GM19467 (cell line): Measurements from ENCODE around the gene GPATCH8.

Experiments
- ATAC-seq: cut with Tn5 transposase; IDR thresholded peaks from one replicate; pipeline ENCODE4 v1.9.1; 2021; ENCODE audit warnings: mild to moderate bottlenecking, moderate library complexity; ENCODE audit not compliant: unreplicated experiment

The GPATCH8 gene

GRCh38 chr17:44464037-44464436 is 39.2 kb downstream of the GPATCH8 start:
- ATAC-seq: no peak

GRCh38 chr17:44451832-44452231 is 51.4 kb downstream of the GPATCH8 start:
- no peak for ATAC-seq

- no peak for ATAC-seq
Observed at GRCh38 chr17:44451016-44451627, 52.1 kb downstream of the GPATCH8 start.

- ATAC-seq: no peak
Observed at GRCh38 chr17:44448412-44448811, 54.8 kb downstream of the GPATCH8 start.

GRCh38 chr17:44444735-44445105 is 58.5 kb downstream of the GPATCH8 start:
- no peak for ATAC-seq

- ATAC-seq: no peak
Observed at GRCh38 chr17:44442806-44443205, 60.4 kb downstream of the GPATCH8 start.

DNA sequence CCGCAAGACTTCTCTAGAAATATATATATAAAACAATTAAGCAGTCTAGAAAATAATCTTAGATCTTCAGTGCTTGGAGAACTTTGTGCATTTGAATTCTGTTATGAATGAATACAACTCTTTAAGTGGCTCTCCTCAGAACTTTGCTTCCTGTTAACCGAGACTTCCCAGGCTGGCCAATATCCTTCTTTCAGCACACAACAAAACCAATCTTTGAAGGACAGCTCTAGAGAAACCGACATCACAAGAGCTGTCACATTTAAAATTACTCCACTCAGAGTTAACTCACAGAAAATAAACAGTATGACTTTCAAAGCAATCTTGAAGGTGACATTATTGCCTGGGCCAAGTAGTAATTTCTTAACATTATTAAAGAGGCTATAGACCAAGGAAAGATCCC is 64.0 kb downstream of the GPATCH8 start:
- no peak for ATAC-seq

DNA sequence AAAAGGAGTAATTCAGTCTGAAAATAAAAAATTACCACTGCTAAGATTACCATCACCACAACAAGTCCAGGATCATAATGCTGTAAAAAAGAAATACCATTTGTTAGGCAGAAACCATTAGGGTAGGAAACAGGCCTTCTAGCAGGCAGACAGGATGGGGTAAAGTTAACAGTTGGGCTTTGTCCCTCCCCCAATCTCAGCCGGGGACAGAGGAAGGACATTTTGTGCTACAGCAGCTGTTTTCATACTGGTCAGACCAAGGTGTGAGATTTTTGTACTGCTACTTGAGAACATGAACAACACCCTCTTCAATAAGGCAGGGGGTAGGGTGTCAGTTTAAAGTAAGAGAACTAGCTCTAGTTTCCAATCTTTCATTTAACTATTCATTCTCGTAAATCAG is 64.6 kb downstream of the GPATCH8 start:
- ATAC-seq: no peak

DNA sequence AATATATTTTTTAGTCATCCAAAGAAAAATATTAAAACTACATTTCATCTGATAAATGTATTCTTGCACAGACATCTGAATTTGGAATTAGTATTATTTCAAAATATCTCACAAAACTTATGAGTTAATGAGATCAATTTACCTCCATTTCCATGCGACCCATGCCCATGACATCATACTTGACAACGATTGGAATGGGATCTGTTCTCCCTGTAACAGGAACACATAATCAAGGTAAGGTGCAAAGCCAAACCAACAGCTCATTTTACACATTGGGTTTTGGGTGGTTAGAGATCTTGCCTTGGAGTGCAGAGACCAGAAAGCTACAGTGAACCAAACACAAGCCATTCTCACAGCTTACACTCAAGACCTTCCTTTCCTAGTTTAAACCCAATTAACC is 66.9 kb downstream of the GPATCH8 start:
- no peak for ATAC-seq

DNA sequence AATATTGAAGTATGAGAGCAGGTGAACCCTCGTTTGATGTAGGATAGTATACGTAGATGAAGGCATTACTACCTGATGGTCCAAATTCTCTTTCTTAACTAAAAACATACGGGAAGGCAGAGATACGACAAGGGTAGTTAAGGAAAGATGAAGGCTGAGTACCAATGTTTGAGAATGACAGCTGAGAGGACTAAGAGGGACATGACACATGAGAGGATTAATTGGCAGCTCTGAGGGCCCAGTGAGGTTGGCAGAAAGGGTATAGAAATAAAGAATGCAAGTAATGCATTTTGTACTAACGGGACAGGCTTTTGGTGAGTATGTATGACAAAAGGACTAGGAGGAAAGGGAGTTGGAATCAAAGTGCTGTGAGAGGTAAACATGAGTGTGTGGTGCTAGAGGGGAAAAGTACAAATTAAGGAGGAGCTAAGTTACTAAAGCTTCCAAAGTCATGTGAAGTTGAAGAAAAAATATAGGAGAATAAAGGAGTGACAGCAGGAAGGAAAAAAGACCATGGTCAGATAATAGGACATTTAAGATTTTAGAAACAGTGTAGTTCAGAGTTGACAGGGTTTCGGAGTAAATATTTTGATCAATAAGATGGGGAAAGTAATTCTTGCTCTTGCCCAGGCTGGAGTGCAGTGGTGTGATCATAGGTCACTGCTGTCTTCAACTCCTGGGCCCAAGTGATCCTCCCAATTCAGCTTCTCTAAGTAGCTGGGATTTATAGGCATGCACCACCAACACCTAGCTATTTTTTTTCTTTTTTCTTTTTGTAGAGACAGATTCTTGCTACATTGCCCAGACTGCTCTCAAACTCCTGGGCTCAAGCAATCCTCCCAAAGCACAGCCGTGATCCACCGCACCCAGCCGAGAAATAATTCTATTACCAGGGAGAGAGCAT is 70.7 kb downstream of the GPATCH8 start:
- no peak for ATAC-seq

GRCh38 chr17:44424828-44425461 is 78.3 kb downstream of the GPATCH8 start:
- ATAC-seq: no peak

GRCh38 chr17:44417553-44417952 is 85.7 kb downstream of the GPATCH8 start:
- no peak for ATAC-seq

GRCh38 chr17:44416558-44417289 is 86.5 kb downstream of the GPATCH8 start:
- no peak for ATAC-seq

DNA sequence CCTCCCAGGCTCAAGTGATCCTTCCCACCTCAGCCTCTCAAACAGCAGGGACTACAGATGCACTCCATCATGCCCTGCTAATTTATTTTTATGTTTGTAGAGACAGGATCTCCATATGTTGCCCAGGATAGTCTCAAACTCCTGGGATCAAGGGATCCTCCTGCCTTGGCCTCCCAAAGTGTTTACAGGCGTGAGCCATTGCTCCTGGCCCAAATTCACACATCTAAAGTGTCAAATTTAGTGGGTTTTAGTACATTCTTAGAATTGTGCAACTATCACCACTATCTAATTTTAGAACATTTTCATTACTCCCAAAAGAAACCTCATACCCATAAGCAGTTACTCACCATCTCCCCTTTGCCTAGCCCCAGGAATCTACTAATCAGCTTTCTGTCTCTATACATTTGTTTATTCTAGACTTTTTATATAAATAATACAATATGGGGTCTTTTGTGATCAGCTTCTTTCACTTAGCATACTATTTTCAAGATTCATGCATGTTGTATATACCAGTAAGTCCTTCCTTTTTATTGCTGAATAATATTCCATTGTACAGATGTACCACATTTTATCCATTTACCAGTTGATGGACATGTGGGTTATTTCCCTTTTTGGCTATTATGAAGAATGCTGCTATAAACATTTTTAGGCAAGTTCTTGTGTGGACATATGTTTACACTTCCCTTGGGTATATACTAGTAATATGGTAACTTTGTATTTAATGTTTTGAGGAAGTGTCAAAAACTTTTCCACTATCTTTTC is 88.6 kb downstream of the GPATCH8 start:
- no peak for ATAC-seq

- no peak for ATAC-seq
Observed at GRCh38 chr17:44409309-44410028, 93.7 kb downstream of the GPATCH8 start.

DNA sequence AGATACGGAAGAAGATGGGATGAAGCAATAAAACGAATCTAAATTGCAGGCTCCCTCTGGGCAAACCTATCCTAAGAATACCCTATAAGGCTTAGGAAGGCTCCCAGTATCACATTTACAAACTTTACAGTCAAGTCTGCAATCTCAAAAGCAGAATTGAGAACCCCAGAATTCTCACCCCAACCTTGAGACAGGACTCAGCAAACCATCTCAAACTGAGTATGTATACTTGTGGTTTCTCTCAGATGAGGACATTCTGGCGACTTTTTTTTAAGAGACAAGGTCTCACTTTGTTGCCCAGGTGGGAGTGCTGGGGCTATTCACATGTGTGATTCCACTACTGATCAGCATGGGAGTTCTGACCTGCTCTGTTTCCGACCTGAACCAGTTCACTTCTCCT is 94.4 kb downstream of the GPATCH8 start:
- ATAC-seq: no peak

DNA sequence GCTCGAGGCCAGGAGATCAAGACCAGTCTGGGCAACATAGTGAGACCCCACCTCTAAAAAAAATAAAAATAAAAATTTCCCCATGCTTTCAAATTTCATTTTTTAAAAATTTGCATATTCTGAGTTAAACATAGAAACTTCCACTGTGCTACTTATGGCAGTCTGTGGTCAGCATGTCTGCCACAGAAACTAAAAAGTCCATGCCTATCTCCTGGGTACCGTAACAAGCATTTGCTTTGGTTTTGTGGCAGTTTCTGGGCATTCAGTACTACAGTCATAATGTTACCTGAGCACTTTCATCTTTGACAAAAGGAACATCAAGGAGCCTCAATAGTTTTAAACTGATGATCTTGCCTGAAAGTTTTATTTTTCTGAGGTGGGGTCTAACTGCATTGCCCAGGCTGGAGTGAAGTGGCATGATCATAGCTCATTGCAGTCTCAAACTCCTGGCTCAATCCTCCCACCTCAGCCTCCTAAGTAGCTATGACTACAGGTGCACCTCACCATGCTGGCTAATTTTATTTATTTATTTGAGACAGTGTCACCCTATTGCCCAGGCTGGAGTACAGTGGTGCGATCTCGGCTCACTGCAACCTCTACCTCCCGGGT is 100.5 kb downstream of the GPATCH8 start:
- ATAC-seq: no peak

DNA sequence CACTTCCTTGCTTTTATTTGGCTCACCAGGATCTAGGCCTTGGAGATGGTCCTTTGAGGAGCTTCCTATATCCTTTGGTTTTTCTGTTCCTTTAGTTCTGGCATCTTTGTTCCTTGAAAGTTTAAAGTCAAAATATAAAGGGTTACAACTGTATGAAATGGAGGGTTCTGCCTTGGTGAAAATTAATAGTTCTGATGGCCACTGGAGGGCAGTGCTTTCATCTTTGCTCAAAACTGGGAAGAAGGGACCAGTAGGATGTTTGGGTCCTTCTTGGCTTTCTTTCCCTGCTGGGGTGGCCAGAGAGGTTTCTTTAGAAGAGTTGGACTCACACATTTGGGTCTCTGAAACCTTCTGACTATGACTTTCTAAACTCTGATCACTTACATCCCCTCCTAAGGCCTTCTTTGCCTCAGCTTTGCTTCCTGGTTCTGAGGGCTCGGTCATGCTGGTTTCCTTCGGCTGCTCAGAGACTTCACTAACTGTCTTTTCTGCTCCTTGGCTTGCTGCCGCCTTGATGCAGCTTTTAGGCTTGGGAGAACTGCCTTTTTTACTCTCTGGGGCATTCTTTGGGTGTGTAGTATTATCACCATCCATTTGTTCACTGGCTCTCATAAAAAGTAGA is 102.9 kb downstream of the GPATCH8 start:
- ATAC-seq: no peak
